ENCODE data around the gene OSBPL5.

OSBPL5 gene

DNA sequence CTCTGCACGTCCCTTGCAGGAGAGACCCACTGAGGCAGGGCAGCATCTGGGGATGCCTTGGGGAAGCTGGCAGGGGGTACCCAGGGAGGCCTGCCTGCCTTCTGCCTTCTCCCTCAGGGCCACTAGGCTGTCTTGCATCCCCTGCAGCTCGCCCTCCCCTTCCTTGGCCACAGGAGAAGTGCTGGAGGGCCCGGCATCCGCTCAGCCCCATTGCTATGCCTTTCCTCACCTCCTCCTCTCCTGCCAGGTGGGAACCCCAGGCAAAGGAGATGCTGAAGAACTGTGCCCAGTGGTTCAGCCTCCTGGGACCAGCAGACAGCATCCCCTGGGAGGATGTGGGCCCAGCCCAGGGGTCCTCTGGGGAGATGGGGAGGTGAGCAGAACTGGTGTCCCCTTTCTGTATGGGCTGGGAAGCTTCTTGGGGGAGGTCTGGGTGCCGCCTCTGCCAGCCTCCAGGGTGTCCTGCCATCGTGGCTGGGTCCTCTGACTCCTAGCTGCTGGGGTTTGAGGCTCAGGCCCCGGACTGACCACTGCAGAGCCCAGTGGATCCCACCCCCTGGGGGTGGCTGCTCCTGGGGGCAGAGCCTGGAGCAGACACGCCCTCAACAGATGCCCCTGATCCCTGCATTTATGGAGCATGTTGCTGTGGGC lies 32.9 kb upstream of the OSBPL5 start:
- no peak for DNase-seq

GRCh38 chr11:3197044-3197695 lies 32.1 kb upstream of the OSBPL5 start:
- DNase-seq: no peak

GRCh38 chr11:3196161-3197043 lies 31.3 kb upstream of the OSBPL5 start:
- DNase-seq: no peak

- DNase-seq: no peak
Measured at GRCh38 chr11:3195251-3196160, 30.4 kb upstream of the OSBPL5 start.

GRCh38 chr11:3194016-3194816 lies 29.1 kb upstream of the OSBPL5 start:
- DNase-seq: no peak

GRCh38 chr11:3193373-3194015 lies 28.4 kb upstream of the OSBPL5 start:
- DNase-seq: no peak

GRCh38 chr11:3192511-3193372 lies 27.6 kb upstream of the OSBPL5 start:
- no peak for DNase-seq

GRCh38 chr11:3191586-3192324 lies 26.6 kb upstream of the OSBPL5 start:
- no peak for DNase-seq

DNA sequence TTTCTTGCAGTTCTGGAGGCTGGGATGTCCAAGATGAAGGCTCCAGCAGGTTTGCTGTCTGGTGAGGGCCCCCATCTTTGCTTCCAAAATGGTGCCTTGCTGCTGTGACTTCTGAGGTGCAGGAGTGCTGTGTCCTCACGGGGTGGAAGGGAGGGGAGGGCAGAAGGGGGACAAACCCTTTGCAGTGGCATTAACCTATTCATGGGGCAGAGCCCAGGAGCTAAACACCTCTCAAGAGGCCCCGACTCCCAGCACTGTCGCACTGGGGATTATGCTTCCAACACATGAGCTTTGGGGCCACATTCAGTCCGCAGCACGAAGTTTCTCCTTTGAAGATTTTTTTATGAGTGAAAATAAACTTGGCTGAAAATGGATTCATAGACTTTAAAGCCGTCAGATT lies 25.5 kb upstream of the OSBPL5 start:
- no peak for DNase-seq

DNA sequence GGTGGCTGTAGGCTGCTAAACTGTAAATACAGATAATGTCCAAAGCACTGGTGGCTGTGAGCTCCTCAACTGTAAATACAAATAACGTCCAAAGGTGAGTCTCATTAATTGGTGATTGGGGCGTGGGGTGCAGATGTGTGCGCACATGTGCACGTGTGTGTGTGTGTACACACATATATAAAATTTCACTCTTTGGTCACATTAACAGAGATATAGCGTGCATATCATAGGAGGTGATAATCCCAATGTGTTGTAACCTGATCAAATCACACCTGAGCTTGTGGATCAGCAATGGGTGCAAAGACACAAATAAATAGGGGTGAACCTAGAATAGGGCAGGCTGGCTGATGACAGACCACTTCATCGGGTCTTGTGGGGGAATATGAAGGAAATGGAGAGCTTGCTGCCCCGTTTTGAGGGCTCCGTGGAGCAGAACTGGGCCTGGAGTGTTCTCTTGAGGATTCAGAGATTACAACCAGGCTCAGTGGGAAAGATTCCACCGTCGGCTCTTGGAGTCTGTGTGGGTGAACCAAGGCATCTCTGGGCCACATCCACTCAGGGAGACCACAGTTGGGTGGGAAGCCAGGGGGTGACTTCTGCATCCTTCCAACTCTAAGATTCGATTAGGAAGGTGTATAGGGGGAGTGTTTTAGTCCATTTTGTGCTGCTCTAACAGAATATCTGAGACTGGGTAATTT lies 24.9 kb upstream of the OSBPL5 start:
- no peak for DNase-seq

DNA sequence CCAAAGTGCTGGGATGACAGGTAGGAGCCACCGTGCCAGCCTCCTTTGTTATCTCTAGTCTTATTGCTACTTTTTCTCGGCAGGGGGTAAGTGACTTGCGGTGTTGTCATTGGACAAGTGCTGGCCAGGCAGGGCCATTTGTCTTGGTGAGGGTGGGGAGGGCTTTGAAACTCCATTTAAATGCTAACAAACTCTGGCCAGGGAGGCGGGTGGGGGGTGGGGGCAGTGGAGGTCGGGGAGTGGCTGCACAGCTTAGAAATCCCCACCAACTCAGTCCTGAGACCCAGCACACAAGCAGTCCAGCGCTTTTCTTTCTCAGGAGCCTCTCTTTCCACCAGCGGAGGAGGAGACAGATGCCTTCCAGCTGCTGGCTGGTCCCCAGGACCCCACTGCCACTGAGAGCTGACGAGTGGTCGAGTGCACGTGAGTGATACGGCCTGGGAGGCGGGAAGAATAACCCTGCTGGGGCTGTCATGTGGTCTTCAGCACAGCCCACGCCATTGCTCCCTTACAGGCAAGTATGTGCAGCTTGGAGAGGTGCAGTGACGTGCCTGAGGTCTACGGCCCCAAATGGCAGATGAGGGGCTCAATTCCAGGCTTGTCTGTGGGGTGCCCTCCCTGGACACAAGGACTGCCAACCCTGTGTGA lies 24.2 kb upstream of the OSBPL5 start:
- no peak for DNase-seq

DNA sequence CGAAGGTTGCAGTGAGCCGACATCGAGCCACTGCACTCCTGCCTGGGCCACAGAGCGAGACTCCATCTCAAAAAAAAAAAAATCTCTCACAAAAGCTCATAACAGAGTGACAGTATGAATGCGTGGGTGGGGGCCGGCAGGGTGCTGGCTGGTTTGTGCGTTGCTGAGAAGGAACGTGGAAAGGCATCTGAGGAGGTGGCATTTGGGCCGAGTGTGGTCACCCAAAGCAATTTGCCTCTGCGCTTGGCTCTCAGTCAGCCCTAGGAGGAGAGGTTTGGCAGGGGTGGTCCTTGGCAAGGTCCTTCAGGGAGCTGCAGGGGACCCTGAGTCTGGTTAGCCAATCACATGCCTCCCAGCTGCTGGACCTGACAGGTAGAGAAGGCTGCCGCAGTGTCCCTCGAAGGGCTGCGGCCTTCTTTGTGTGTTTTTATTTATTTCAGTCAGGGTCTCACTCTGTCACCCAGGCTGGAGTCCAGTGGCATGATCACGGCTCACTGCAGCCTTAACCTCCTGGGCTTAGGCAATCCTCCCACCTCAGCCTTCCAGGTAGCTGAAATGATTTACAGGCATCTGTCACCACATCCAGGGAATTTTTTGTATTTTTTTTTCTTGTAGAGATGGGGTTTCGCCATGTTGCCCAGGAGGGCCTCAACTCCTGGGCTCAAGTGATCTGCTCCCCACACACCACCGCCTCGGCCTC lies 23.5 kb upstream of the OSBPL5 start:
- no peak for DNase-seq

DNA sequence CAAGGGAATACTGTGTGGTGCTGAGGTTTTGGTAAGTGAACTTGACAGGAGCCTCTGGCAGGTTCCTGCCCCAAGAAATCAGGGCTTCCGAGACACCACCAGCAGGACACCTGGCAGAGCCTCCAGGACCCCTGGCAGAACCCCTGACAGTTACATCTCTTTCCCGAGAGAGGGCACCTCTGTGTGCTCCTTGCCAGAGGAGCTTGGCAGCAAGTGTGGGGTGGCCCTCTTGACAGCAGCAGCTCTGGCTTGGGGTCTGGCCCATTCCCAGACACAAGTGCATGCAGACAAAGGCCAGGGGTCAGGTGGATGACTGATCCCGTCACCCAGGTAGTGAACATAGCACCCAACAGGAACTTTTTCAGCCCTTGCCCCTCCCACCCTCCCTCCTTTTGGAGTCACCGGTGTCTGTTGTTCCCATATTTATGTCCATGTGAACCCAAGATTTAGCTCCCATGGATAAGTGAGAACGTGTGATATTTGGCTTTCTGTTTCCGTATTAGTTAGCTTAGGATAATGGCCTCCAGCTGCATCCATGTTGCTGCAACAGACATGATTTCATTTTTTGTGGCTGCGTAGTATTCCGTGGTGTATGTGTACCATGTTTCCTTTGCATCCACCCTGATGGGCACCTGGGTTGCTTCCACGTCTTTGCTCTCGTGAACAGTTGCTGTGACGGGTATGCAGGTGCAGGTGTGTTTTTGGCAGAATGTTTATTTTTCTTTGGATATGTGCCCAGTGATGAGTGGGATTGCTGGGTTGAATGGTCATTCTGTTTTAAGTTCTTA lies 21.2 kb upstream of the OSBPL5 start:
- no peak for DNase-seq

DNA sequence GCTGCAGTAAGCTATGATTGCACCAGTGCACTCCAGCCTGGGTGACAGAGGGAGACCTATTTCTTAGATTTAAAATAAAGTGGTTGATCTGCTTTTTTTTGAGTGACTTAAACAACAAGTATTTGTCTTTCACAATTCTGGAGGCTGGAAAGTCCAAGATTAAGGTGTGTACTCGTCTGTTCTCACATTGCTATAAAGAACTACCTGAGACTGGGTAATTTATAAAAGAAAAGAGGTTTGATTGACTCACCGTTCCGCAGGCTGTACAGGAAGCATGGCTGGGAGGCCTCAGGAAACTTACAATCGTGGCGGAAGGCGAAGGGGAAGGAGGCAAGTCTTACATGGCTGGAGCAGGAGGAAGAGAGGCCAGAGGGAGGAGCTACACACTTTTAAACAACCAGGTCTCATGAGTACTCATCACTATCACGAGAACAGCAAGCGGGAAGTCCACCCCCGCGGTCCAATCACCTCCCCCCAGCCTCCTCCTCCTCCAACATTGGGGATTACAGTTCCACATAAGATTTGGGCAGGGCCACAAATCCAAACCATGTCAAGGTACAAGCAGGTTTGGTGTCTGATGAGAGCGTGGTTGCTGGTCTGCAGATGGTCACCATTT lies 19.7 kb upstream of the OSBPL5 start:
- no peak for DNase-seq

DNA sequence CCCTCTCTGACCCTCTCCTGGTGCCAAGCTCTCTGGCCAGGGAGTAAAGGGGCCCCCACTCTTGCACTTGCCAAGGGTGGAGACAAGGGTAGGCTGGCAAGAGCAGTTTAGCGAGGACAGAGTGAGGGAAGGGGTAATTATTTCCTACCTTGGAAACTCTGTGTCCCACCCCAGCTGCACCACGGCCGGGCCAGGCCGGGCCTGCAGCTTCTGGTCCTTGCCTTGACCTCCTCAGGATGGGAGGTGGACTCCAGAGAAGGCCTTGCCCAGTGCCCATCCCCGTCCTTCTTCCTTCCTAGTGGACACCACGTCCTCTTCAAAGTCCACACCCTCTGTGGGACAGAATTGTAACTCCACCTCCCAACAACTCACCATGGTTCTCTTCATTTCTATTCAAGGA lies 18.4 kb upstream of the OSBPL5 start:
- no peak for DNase-seq

DNA sequence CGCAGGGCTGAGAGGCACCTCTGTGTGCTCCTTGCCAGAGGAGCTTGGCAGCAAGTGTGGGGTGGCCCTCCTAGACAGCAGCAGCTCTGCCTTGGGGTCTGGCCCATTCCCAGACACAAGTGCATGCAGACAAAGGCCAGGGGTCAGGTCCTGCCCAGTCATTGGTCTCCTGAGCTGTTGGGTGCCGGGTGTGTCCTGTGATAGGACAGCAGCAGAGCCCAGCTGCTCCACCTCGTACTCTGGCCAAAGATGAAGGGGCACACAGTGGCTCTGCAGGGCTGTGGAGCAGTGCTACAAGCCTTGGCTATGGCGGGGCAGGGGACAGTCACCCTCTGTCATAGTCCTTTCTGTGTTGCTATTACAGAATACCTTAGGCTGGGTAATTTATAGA lies 17.3 kb upstream of the OSBPL5 start:
- DNase-seq: no peak
